ENCODE results near the gene EXTL1.

The EXTL1 gene

GRCh38 chr1:26075421-26076144 lies 54.0 kb downstream of the EXTL1 start:
- DNase-seq: no peak

- no peak for DNase-seq
Measured at GRCh38 chr1:26077524-26077923, 55.9 kb downstream of the EXTL1 start.

- no peak for DNase-seq
Measured at GRCh38 chr1:26078286-26079177, 57.0 kb downstream of the EXTL1 start.

GRCh38 chr1:26079178-26079563 lies 57.6 kb downstream of the EXTL1 start:
- DNase-seq: no peak

- DNase-seq: no peak
Measured at GRCh38 chr1:26079960-26080814, 58.6 kb downstream of the EXTL1 start.

- DNase-seq: no peak
Measured at GRCh38 chr1:26081267-26082019, 59.9 kb downstream of the EXTL1 start.

GRCh38 chr1:26082020-26082350 lies 60.4 kb downstream of the EXTL1 start:
- no peak for DNase-seq

- DNase-seq: no peak
Measured at GRCh38 chr1:26083208-26083607, 61.6 kb downstream of the EXTL1 start.

- DNase-seq: no peak
Measured at GRCh38 chr1:26084091-26084561, 62.6 kb downstream of the EXTL1 start.

- DNase-seq: no peak
Measured at GRCh38 chr1:26084844-26085243, 63.3 kb downstream of the EXTL1 start.

Measured in effector CD4-positive, alpha-beta T cell (primary cell).